Activated T-cell treated with anti-CD3 and anti-CD28 coated beads, Interleukin-2, amount 50 U/mL, for 1 hour (primary cell): ENCODE results near the gene DRC1.

ENCODE experiments used
- DNase-seq: peaks from one replicate; pipeline ENCODE4 v3.0.0-alpha.2; 2020

Gene DRC1

GRCh38 chr2:26449278-26450030, 47.7 kb downstream of the DRC1 start:
- no peak for DNase-seq

GRCh38 chr2:26450031-26450635, 48.4 kb downstream of the DRC1 start:
- no peak for DNase-seq

GRCh38 chr2:26451700-26452099, 50.0 kb downstream of the DRC1 start:
- DNase-seq, result no peak

GRCh38 chr2:26453421-26454329, 52.0 kb downstream of the DRC1 start:
- DNase-seq, result no peak

GRCh38 chr2:26454561-26455001, 52.9 kb downstream of the DRC1 start:
- DNase-seq, result no peak

GRCh38 chr2:26455037-26455669, 53.4 kb downstream of the DRC1 start:
- no peak for DNase-seq

- no peak for DNase-seq
These were observed 54.1 kb downstream of the DRC1 start for GRCh38 chr2:26455670-26456439.

- no peak for DNase-seq
These were observed 54.9 kb downstream of the DRC1 start for GRCh38 chr2:26456440-26457250.

GRCh38 chr2:26457251-26457666, 55.5 kb downstream of the DRC1 start:
- DNase-seq, result no peak

GRCh38 chr2:26457695-26458364, 56.1 kb downstream of the DRC1 start:
- no peak for DNase-seq

GRCh38 chr2:26458365-26459042, 56.8 kb downstream of the DRC1 start:
- DNase-seq, result no peak

- no peak for DNase-seq
These were observed 58.4 kb downstream of the DRC1 start for GRCh38 chr2:26459991-26460612.

GRCh38 chr2:26460613-26461031, 58.9 kb downstream of the DRC1 start:
- no peak for DNase-seq

GRCh38 chr2:26461601-26462023, 59.9 kb downstream of the DRC1 start:
- no peak for DNase-seq

- DNase-seq, result no peak
These were observed 60.4 kb downstream of the DRC1 start for GRCh38 chr2:26462100-26462499.

- no peak for DNase-seq
These were observed 61.0 kb downstream of the DRC1 start for GRCh38 chr2:26462511-26463243.

- no peak for DNase-seq
These were observed 61.8 kb downstream of the DRC1 start for GRCh38 chr2:26463244-26464192.
